HAP-1 (cell line): ENCODE results near the gene HSPH1.

Experiments
- DNase-seq, 2 experiments: peaks; one replicate each; pipeline ENCODE4 v3.0.0-alpha.2; 2016 to 2020; ENCODE audit warnings: low spot score in 2 of 2
- H3K27me3 ChIP-seq: fragments of 250-450 bp; sonication (Bioruptor Pico); 2 replicates; pipeline ENCODE4 v1.5.1; 2020; ENCODE audit warnings: low read depth, mild to moderate bottlenecking, moderate library complexity
- H3K36me3 ChIP-seq: fragments of 250-450 bp; sonication (Bioruptor Pico); replicated peaks from 2 replicates; pipeline ENCODE4 v1.5.1; 2020; ENCODE audit warnings: mild to moderate bottlenecking
- H3K4me1 ChIP-seq: fragments of 250-450 bp; sonication (Bioruptor Pico); 2 replicates; pipeline ENCODE4 v1.5.1; 2020; ENCODE audit warnings: mild to moderate bottlenecking
- H3K4me3 ChIP-seq: fragments of 250-450 bp; sonication (Bioruptor Pico); 2 replicates; pipeline ENCODE4 v1.5.1; 2020; ENCODE audit warnings: mild to moderate bottlenecking, moderate library complexity
- H3K9me3 ChIP-seq: fragments of 250-450 bp; sonication (Bioruptor Pico); 2 replicates; pipeline ENCODE4 v1.5.1; 2020; ENCODE audit warnings: mild to moderate bottlenecking, moderate library complexity
- in situ Hi-C: fragments of 300-500 bp; cut with MboI; formaldehyde crosslinking; loops from 3 replicates; pipeline ENCODE4 v1.14.3; 2020; ENCODE audit warnings: low sequenced_read_pairs, inconsistent platforms, mixed read lengths

The HSPH1 gene

DNA sequence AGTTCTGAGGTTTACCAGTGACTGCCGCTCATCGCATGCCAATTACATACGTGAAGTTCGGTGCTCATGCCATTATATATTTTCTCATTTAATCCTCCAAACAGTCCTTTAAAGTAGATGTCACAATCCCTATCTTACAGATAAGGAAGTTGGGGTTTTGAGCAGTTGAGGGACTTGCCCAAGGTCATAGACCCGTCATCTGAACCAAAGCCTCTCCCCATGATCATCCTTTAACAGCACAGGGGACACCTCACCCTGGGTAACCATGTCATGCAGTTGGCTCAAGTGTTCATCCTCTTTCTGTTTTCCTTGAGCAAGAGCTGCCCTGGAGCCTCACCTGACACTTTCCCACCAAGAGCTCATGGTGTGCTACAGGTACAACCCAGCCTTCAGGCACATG lies 69.1 kb downstream of the HSPH1 start:
- Histone ChIP-seq H3K36me3 (no peaks in the 10 kb centered on the region), H3K27me3 (0 out of 2 replicates have a peak, but pooled peaks cover 4% of the 10 kb centered on the region), H3K4me3 (no peak overlapping the region), H3K9me3 (no peaks in the 10 kb centered on the region), H3K4me1 (no peaks in the 10 kb centered on the region)
- no peak for DNase-seq
- in situ Hi-C loops = no loop called here

GRCh38 chr13:31090961-31091624 lies 70.6 kb downstream of the HSPH1 start:
- Histone ChIP-seq H3K4me3 (no peak overlapping the region), H3K36me3 (no peaks in the 10 kb centered on the region), H3K27me3 (no peaks in the 10 kb centered on the region), H3K4me1 (no peaks in the 10 kb centered on the region), H3K9me3 (no peaks in the 10 kb centered on the region)
- no peak for DNase-seq
- in situ Hi-C loops = no loop called here

GRCh38 chr13:31090096-31090495 lies 71.6 kb downstream of the HSPH1 start:
- no peaks in the 10 kb centered on the region for H3K4me1 ChIP-seq
- no peaks in the 10 kb centered on the region for H3K36me3 ChIP-seq
- H3K27me3 ChIP-seq = no peaks in the 10 kb centered on the region
- no peak for DNase-seq
- no peaks in the 10 kb centered on the region for H3K9me3 ChIP-seq
- in situ Hi-C loops = no loop called here
- H3K4me3 ChIP-seq = no peak overlapping the region

- in situ Hi-C loops = no loop called here
- Histone ChIP-seq H3K4me3 (no peak overlapping the region), H3K9me3 (no peaks in the 10 kb centered on the region), H3K36me3 (no peaks in the 10 kb centered on the region), H3K27me3 (no peaks in the 10 kb centered on the region), H3K4me1 (no peaks in the 10 kb centered on the region)
- DNase-seq = no peak
Measured at GRCh38 chr13:31089649-31090048, 72.1 kb downstream of the HSPH1 start.

DNA sequence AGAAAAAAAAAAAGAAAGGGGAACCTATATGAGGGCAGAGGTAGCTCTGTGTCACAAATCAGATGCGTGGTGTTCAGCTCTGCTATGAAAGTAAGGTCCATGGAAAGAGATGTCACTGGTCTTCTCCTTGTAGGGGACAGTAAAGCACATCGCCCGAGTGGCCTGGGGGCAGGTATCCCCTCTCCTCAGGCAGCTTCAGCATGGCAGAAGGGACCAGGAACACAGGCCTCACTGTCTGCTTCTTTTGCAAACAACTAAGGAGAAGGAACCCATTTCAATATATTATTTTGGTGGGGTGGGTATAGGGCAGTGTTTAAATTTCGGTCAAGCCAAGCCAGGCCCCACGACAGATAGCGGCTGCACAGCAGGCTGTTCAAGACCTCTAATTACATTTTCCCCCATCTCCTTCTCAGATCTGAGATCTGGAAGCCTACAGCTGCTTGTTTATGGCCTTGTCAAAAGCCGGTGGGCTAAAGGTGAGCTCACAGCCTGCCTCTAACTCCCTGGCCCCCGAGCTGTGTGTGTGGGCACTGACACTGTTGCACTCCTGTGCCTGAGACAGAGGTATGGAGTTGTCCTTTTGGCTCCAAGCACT lies 72.8 kb downstream of the HSPH1 start:
- no peak for DNase-seq
- no peaks in the 10 kb centered on the region for H3K9me3 ChIP-seq
- in situ Hi-C loops = no loop called here
- no peaks in the 10 kb centered on the region for H3K36me3 ChIP-seq
- no peaks in the 10 kb centered on the region for H3K4me1 ChIP-seq
- H3K27me3 ChIP-seq = no peaks in the 10 kb centered on the region
- H3K4me3 ChIP-seq = no peak overlapping the region
